H9 (cell line): ENCODE data around the gene FRY. TPM values are rescaled to one million over a fixed set of nuclear protein-coding genes. Genes with fewer than 3 reads are reported as not detected.

Experiments
- DNase-seq: peaks from one replicate; pipeline ENCODE4 v3.0.0-alpha.2; 2017
- H2AFZ ChIP-seq: one replicate; pipeline ENCODE4 v1.6.1; 2013; ENCODE audit warnings: mild to moderate bottlenecking, low read length, control low read depth, moderate library complexity
- H2AK5ac ChIP-seq: 2 replicates; pipeline ENCODE4 v1.6.1; 2013; ENCODE audit warnings: low read length, control low read depth, mixed read lengths; ENCODE audit not compliant: insufficient read length
- H2BK120ac ChIP-seq: one replicate; pipeline ENCODE4 v1.6.1; 2013; ENCODE audit warnings: low read depth, mild to moderate bottlenecking, low read length, control low read depth, inconsistent platforms; ENCODE audit not compliant: poor library complexity, severe bottlenecking
- H2BK12ac ChIP-seq: 2 replicates; pipeline ENCODE4 v1.6.1; 2013; ENCODE audit warnings: low read length, control low read depth, mixed read lengths, low read depth; ENCODE audit not compliant: insufficient read length
- H2BK15ac ChIP-seq: 2 replicates; pipeline ENCODE4 v1.6.1; 2013; ENCODE audit warnings: low read depth, low read length, control low read depth
- H2BK20ac ChIP-seq: one replicate; pipeline ENCODE4 v1.6.1; 2013; ENCODE audit warnings: low read depth, mild to moderate bottlenecking, low read length, control low read depth, inconsistent platforms; ENCODE audit not compliant: poor library complexity, severe bottlenecking
- H2BK5ac ChIP-seq: 2 replicates; pipeline ENCODE4 v1.6.1; 2013; ENCODE audit warnings: low read length, control low read depth, mixed read lengths; ENCODE audit not compliant: insufficient read length
- H3K14ac ChIP-seq: 2 replicates; pipeline ENCODE4 v1.6.1; 2013; ENCODE audit warnings: low read length, control low read depth; ENCODE audit not compliant: insufficient read depth
- H3K18ac ChIP-seq: 2 replicates; pipeline ENCODE4 v1.6.1; 2013; ENCODE audit warnings: low read depth, mild to moderate bottlenecking, mixed read lengths, low read length, control low read depth; ENCODE audit not compliant: insufficient read length
- H3K23ac ChIP-seq: 2 replicates; pipeline ENCODE4 v1.6.1; 2013; ENCODE audit warnings: low read length, control low read depth, mixed read lengths, low read depth; ENCODE audit not compliant: insufficient read length
- H3K23me2 ChIP-seq: 2 replicates; pipeline ENCODE4 v1.6.1; 2013; ENCODE audit warnings: low read depth, mild to moderate bottlenecking, mixed read lengths, low read length, control low read depth; ENCODE audit not compliant: insufficient read length, poor library complexity, severe bottlenecking
- H3K27ac ChIP-seq: 2 replicates; pipeline ENCODE4 v1.5.1; 2013; ENCODE audit warnings: low read length, control low read depth, mixed read lengths, low read depth; ENCODE audit not compliant: insufficient read length
- H3K27me3 ChIP-seq: 2 replicates; pipeline ENCODE4 v1.6.1; 2013; ENCODE audit warnings: low read length, control low read depth, inconsistent platforms; ENCODE audit not compliant: insufficient read depth
- H3K4ac ChIP-seq: 2 replicates; pipeline ENCODE4 v1.6.1; 2013; ENCODE audit warnings: low read depth, mild to moderate bottlenecking, control low read depth, inconsistent platforms, low read length, moderate library complexity
- H3K4me1 ChIP-seq: 2 replicates; pipeline ENCODE4 v1.6.1; 2013; ENCODE audit warnings: low read length, control low read depth, inconsistent platforms; ENCODE audit not compliant: insufficient read depth
- H3K4me2 ChIP-seq: 2 replicates; pipeline ENCODE4 v1.6.1; 2013; ENCODE audit warnings: low read length, control low read depth, mixed read lengths; ENCODE audit not compliant: insufficient read length, insufficient read depth
- H3K56ac ChIP-seq: 2 replicates; pipeline ENCODE4 v1.6.1; 2013; ENCODE audit warnings: low read depth, mild to moderate bottlenecking, mixed read lengths, low read length, control low read depth; ENCODE audit not compliant: insufficient read length
- H3K79me1 ChIP-seq: 2 replicates; pipeline ENCODE4 v1.6.1; 2013; ENCODE audit warnings: low read depth, mild to moderate bottlenecking, moderate library complexity, low read length, control low read depth, inconsistent platforms; ENCODE audit not compliant: insufficient read depth, poor library complexity, severe bottlenecking
- H3K79me2 ChIP-seq: 2 replicates; pipeline ENCODE4 v1.6.1; 2013; ENCODE audit warnings: low read length, control low read depth, inconsistent platforms; ENCODE audit not compliant: insufficient read depth
- H3K9ac ChIP-seq: 2 replicates; pipeline ENCODE4 v1.6.1; 2013; ENCODE audit warnings: low read length, control low read depth, mixed read lengths; ENCODE audit not compliant: insufficient read length; ENCODE audit errors: extremely low read depth
- H3K9me3 ChIP-seq: one replicate; pipeline ENCODE4 v1.6.1; 2013; ENCODE audit warnings: low read depth, low read length, inconsistent platforms; ENCODE audit not compliant: control insufficient read depth
- H3T11ph ChIP-seq: one replicate; pipeline ENCODE4 v1.6.1; 2013; ENCODE audit warnings: mild to moderate bottlenecking, low read length, control low read depth, inconsistent platforms
- H4K20me1 ChIP-seq: one replicate; pipeline ENCODE4 v1.6.1; 2013; ENCODE audit not compliant: control insufficient read depth, insufficient read length, insufficient read depth
- H4K5ac ChIP-seq: 2 replicates; pipeline ENCODE4 v1.6.1; 2013; ENCODE audit warnings: low read depth, mild to moderate bottlenecking, mixed read lengths, low read length, control low read depth; ENCODE audit not compliant: insufficient read length
- H4K8ac ChIP-seq: replicated peaks from 2 replicates; pipeline ENCODE4 v1.6.1; 2013; ENCODE audit warnings: low read length, control low read depth, mixed read lengths, low read depth; ENCODE audit not compliant: insufficient read length
- H4K91ac ChIP-seq: 2 replicates; pipeline ENCODE4 v1.6.1; 2013; ENCODE audit warnings: low read depth, mild to moderate bottlenecking, moderate library complexity, mixed read lengths, low read length, control low read depth; ENCODE audit not compliant: insufficient read length
- H3K27ac Mint-ChIP-seq, 3 experiments: 2 replicates in 2 of 3; 3 replicates in 1 of 3; pipeline ENCODE4 v1.8.0; 2020 to 2021; ENCODE audit warnings: mixed read lengths in 3 of 3, mild to moderate bottlenecking in 1 of 3, moderate library complexity in 1 of 3
- H3K27me3 Mint-ChIP-seq: 2 replicates; pipeline ENCODE4 v1.8.0; 2021; ENCODE audit warnings: low read depth, mild to moderate bottlenecking, moderate library complexity, mixed read lengths
- H3K36me3 Mint-ChIP-seq, 3 experiments: 2 replicates in 2 of 3; 3 replicates in 1 of 3; pipeline ENCODE4 v1.8.0; 2020 to 2021; ENCODE audit warnings: low read depth in 3 of 3, mixed read lengths in 3 of 3; ENCODE audit not compliant: insufficient read depth in 1 of 3
- H3K4me1 Mint-ChIP-seq, 2 experiments: 2 replicates each; pipeline ENCODE4 v1.8.0; 2020; ENCODE audit warnings: mixed read lengths in 2 of 2
- H3K4me3 Mint-ChIP-seq, 2 experiments: 2 replicates in 1 of 2; 3 replicates in 1 of 2; pipeline ENCODE4 v1.8.0; 2020 to 2021; ENCODE audit warnings: mild to moderate bottlenecking in 2 of 2, mixed read lengths in 2 of 2, moderate library complexity in 1 of 2
- H3K9me3 Mint-ChIP-seq, 2 experiments: 2 replicates in 1 of 2; 3 replicates in 1 of 2; pipeline ENCODE4 v1.8.0; 2020; ENCODE audit warnings: mild to moderate bottlenecking in 2 of 2, mixed read lengths in 2 of 2, moderate library complexity in 1 of 2
- CTCF ChIP-seq: fragments of 200-600 bp; sonication (generic); conservative IDR thresholded peaks from 3 replicates; pipeline ENCODE4 v1.8.0; 2021; ENCODE audit warnings: antibody characterized with exemption, mild to moderate bottlenecking
- WGBS: extraction: QIAGEN DNeasy Blood & Tissue Kit; methylation state at CpG from one replicate; pipeline ENCODE4 v1.1.7; 2013; ENCODE audit warnings: missing lambda C conversion rate, low lambda C conversion rate, mixed read lengths; ENCODE audit not compliant: insufficient read length; ENCODE audit errors: extremely low coverage; 5-methylcytosine and 5-hydroxymethylcytosine counted together
- total RNA-seq: library from RNA; stranded (reverse); gene quantifications from 2 replicates; pipeline ENCODE4 v1.2.1, GENCODE V29; 2021

FRY gene
- total RNA-seq, 1 experiment from 2014 or later, result 5.2 TPM

DNA sequence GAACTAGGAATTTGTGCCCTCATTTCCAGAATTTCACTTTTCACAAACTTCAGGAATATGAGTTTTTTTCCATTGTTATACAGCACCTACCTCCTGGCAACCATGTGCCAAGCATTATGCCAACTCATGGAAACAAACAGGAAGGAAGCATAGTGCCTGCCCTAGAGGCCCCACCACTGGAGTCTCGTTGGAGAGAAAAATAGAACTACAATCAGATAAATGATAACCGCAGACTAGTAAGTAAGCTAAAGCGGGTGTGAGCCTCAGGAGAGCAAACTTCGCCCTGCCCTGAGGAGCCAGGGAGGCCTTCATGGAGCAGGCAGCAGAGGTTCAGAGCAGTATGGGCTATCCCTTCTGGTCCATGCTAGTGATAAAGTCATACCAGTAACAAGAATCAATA, 75.9 kb downstream of the FRY start:
- WGBS, result no CpG with 5 or more reads among the region's 4 CpGs
- H2AFZ ChIP-seq, result no peak overlapping the region
- no peak overlapping the region for H3K4me3 Mint-ChIP-seq

More for the DNA sequence above, 75.9 kb downstream of the FRY start:
- H2BK12ac ChIP-seq, result no peak overlapping the region
- H3K27me3 Mint-ChIP-seq, result no peaks in the 10 kb centered on the region
- no peaks in the 10 kb centered on the region for H3K4me1 ChIP-seq
- H3K9me3 ChIP-seq, result no peaks in the 10 kb centered on the region
- no peak overlapping the region for H3K27ac Mint-ChIP-seq
- H3T11ph ChIP-seq, result no peak overlapping the region
- no peak overlapping the region for H2BK20ac ChIP-seq
- H3K4me1 Mint-ChIP-seq, result no peaks in the 10 kb centered on the region
- no peaks in the 10 kb centered on the region for H3K23me2 ChIP-seq
- no peak overlapping the region for H3K14ac ChIP-seq
- DNase-seq, result no peak
- no peak overlapping the region for H2BK120ac ChIP-seq
- H4K8ac ChIP-seq, result no peak overlapping the region
- no peak overlapping the region for H4K5ac ChIP-seq
- H3K4me2 ChIP-seq, result no peak overlapping the region
- peaks cover 0 to 1% (median 0%) of the 10 kb centered on the region in 3 experiments; a peak in 3 of 7 replicates for H3K36me3 Mint-ChIP-seq
- H2BK15ac ChIP-seq, result no peak overlapping the region
- H4K20me1 ChIP-seq, result no peaks in the 10 kb centered on the region
- no peak overlapping the region for H3K56ac ChIP-seq
- H3K27me3 ChIP-seq, result no peaks in the 10 kb centered on the region
- H2AK5ac ChIP-seq, result no peak overlapping the region
- H3K27ac ChIP-seq, result no peak overlapping the region
- no peak overlapping the region for H3K4ac ChIP-seq
- no peak overlapping the region for H4K91ac ChIP-seq
- no peak overlapping the region for H3K9ac ChIP-seq
- TF ChIP-seq CTCF, result no peak
- no peaks in the 10 kb centered on the region for H3K79me1 ChIP-seq
- H2BK5ac ChIP-seq, result no peak overlapping the region
- H3K79me2 ChIP-seq, result no peaks in the 10 kb centered on the region; the same call in 1 of the 2 replicates
- H3K18ac ChIP-seq, result no peak overlapping the region
- H3K9me3 Mint-ChIP-seq, result no peaks in the 10 kb centered on the region; a peak in 2 of 5 replicates
- no peak overlapping the region for H3K23ac ChIP-seq
